ENCODE measurements around the gene C2CD2. TPM values are rescaled to one million over a fixed set of nuclear protein-coding genes. Genes with fewer than 3 reads are reported as not detected.

The C2CD2 gene
- total and polyA plus RNA-seq, 2 donors, result 8.9 to 11.3 TPM

GRCh38 chr21:41971891-41972290, 18.1 kb upstream of the C2CD2 start:
- no peak overlapping the region for H3K27ac ChIP-seq (ENCODE audit: low read depth in 1 of 2, low read length in 1 of 2)
- WGBS, result 95% methylated on average over 6 of the region's 6 CpGs

GRCh38 chr21:41970751-41971653, 17.2 kb upstream of the C2CD2 start:
- peaks cover 0 to 23% of the 10 kb centered on the region in 2 donors for H3K9me3 ChIP-seq (ENCODE audit: control insufficient read depth in 2 of 2, insufficient read depth in 1 of 2, low read length in 1 of 2)
- WGBS, result 91% methylated on average over 20 of the region's 20 CpGs
- no peak overlapping the region for H3K4me3 ChIP-seq (ENCODE audit: low read length in 2 of 2)
- H3K27me3 ChIP-seq (ENCODE audit: control insufficient read depth in 2 of 2, insufficient read depth in 1 of 2, low read length in 1 of 2), result no peaks in the 10 kb centered on the region
- DNase-seq (ENCODE audit: low read depth in 6 of 9, low spot score in 9 of 9), result no peak
- no peaks in the 10 kb centered on the region for H3K36me3 ChIP-seq (ENCODE audit: control insufficient read depth in 2 of 2, insufficient read depth in 2 of 2, low read length in 1 of 2)
- H3K4me1 ChIP-seq (ENCODE audit: control insufficient read depth in 2 of 2, insufficient read depth in 2 of 2, low read length in 2 of 2), result peaks cover 5 to 25% of the 10 kb centered on the region in 2 donors
- no peak overlapping the region for H3K27ac ChIP-seq (ENCODE audit: low read depth in 1 of 2, low read length in 1 of 2)

More at GRCh38 chr21:41971891-41972290, 18.1 kb upstream of the C2CD2 start:
- H3K4me3 ChIP-seq (ENCODE audit: low read length in 2 of 2), result no peak overlapping the region
- peaks cover 0 to 23% of the 10 kb centered on the region in 2 donors for H3K9me3 ChIP-seq (ENCODE audit: control insufficient read depth in 2 of 2, insufficient read depth in 1 of 2, low read length in 1 of 2)
- H3K27me3 ChIP-seq (ENCODE audit: control insufficient read depth in 2 of 2, insufficient read depth in 1 of 2, low read length in 1 of 2), result no peaks in the 10 kb centered on the region
- no peak for DNase-seq (ENCODE audit: low read depth in 6 of 9, low spot score in 9 of 9)
- H3K4me1 ChIP-seq (ENCODE audit: control insufficient read depth in 2 of 2, insufficient read depth in 2 of 2, low read length in 2 of 2), result peaks cover 5 to 25% of the 10 kb centered on the region in 2 donors
- H3K36me3 ChIP-seq (ENCODE audit: control insufficient read depth in 2 of 2, insufficient read depth in 2 of 2, low read length in 1 of 2), result no peaks in the 10 kb centered on the region

- Histone ChIP-seq H3K36me3 (ENCODE audit: control insufficient read depth in 2 of 2, insufficient read depth in 2 of 2, low read length in 1 of 2) (no peaks in the 10 kb centered on the region), H3K27ac (ENCODE audit: low read depth in 1 of 2, low read length in 1 of 2) (no peak overlapping the region), H3K27me3 (ENCODE audit: control insufficient read depth in 2 of 2, insufficient read depth in 1 of 2, low read length in 1 of 2) (no peaks in the 10 kb centered on the region), H3K9me3 (ENCODE audit: control insufficient read depth in 2 of 2, insufficient read depth in 1 of 2, low read length in 1 of 2) (peaks cover 0 to 23% of the 10 kb centered on the region in 2 donors), H3K4me3 (ENCODE audit: low read length in 2 of 2) (no peak overlapping the region), H3K4me1 (ENCODE audit: control insufficient read depth in 2 of 2, insufficient read depth in 2 of 2, low read length in 2 of 2) (peaks cover 5 to 25% of the 10 kb centered on the region in 2 donors)
- 96% methylated on average over 5 of the region's 5 CpGs for WGBS
- no peak for DNase-seq (ENCODE audit: low read depth in 6 of 9, low spot score in 9 of 9)
Observed at GRCh38 chr21:41970106-41970391, 16.2 kb upstream of the C2CD2 start.

- H3K27me3 ChIP-seq (ENCODE audit: control insufficient read depth in 2 of 2, insufficient read depth in 1 of 2, low read length in 1 of 2), result no peaks in the 10 kb centered on the region
- no peak overlapping the region for H3K27ac ChIP-seq (ENCODE audit: low read depth in 1 of 2, low read length in 1 of 2)
- H3K9me3 ChIP-seq (ENCODE audit: control insufficient read depth in 2 of 2, insufficient read depth in 1 of 2, low read length in 1 of 2), result peaks cover 0 to 12% of the 10 kb centered on the region in 2 donors
- H3K4me3 ChIP-seq (ENCODE audit: low read length in 2 of 2), result no peak overlapping the region
- DNase-seq (ENCODE audit: low read depth in 6 of 9, low spot score in 9 of 9), result no peak
- H3K4me1 ChIP-seq (ENCODE audit: control insufficient read depth in 2 of 2, insufficient read depth in 2 of 2, low read length in 2 of 2), result peaks cover 0 to 10% of the 10 kb centered on the region in 2 donors
- 94% methylated on average over 4 of the region's 4 CpGs for WGBS
- H3K36me3 ChIP-seq (ENCODE audit: control insufficient read depth in 2 of 2, insufficient read depth in 2 of 2, low read length in 1 of 2), result no peaks in the 10 kb centered on the region
Observed at GRCh38 chr21:41967708-41968107, 13.9 kb upstream of the C2CD2 start.

- Histone ChIP-seq H3K27ac (ENCODE audit: low read depth in 1 of 2, low read length in 1 of 2) (no peak overlapping the region), H3K27me3 (ENCODE audit: control insufficient read depth in 2 of 2, insufficient read depth in 1 of 2, low read length in 1 of 2) (no peaks in the 10 kb centered on the region), H3K4me3 (ENCODE audit: low read length in 2 of 2) (no peak overlapping the region), H3K36me3 (ENCODE audit: control insufficient read depth in 2 of 2, insufficient read depth in 2 of 2, low read length in 1 of 2) (no peaks in the 10 kb centered on the region), H3K9me3 (ENCODE audit: control insufficient read depth in 2 of 2, insufficient read depth in 1 of 2, low read length in 1 of 2) (peaks cover 0 to 9% of the 10 kb centered on the region in 2 donors), H3K4me1 (ENCODE audit: control insufficient read depth in 2 of 2, insufficient read depth in 2 of 2, low read length in 2 of 2) (peaks cover 0 to 13% of the 10 kb centered on the region in 2 donors)
- no peak for DNase-seq (ENCODE audit: low read depth in 6 of 9, low spot score in 9 of 9)
- 96% methylated on average over 10 of the region's 10 CpGs for WGBS
Observed at GRCh38 chr21:41966872-41967621, 13.2 kb upstream of the C2CD2 start.

- Histone ChIP-seq H3K4me1 (ENCODE audit: control insufficient read depth in 2 of 2, insufficient read depth in 2 of 2, low read length in 2 of 2) (peaks cover 0 to 21% of the 10 kb centered on the region in 2 donors), H3K27ac (ENCODE audit: low read depth in 1 of 2, low read length in 1 of 2) (no peak overlapping the region), H3K4me3 (ENCODE audit: low read length in 2 of 2) (no peak overlapping the region), H3K9me3 (ENCODE audit: control insufficient read depth in 2 of 2, insufficient read depth in 1 of 2, low read length in 1 of 2) (peaks cover 0 to 9% of the 10 kb centered on the region in 2 donors), H3K27me3 (ENCODE audit: control insufficient read depth in 2 of 2, insufficient read depth in 1 of 2, low read length in 1 of 2) (no peaks in the 10 kb centered on the region), H3K36me3 (ENCODE audit: control insufficient read depth in 2 of 2, insufficient read depth in 2 of 2, low read length in 1 of 2) (no peaks in the 10 kb centered on the region)
- DNase-seq (ENCODE audit: low read depth in 6 of 9, low spot score in 9 of 9), result no peak
- WGBS, result 95% methylated on average over 11 of the region's 11 CpGs
Observed at GRCh38 chr21:41966041-41966833, 12.4 kb upstream of the C2CD2 start.

GRCh38 chr21:41965461-41966013, 11.7 kb upstream of the C2CD2 start:
- DNase-seq (ENCODE audit: low read depth in 6 of 9, low spot score in 9 of 9), result no peak
- Histone ChIP-seq H3K27ac (ENCODE audit: low read depth in 1 of 2, low read length in 1 of 2) (no peak overlapping the region), H3K4me3 (ENCODE audit: low read length in 2 of 2) (no peak overlapping the region), H3K4me1 (ENCODE audit: control insufficient read depth in 2 of 2, insufficient read depth in 2 of 2, low read length in 2 of 2) (peaks cover 0 to 19% of the 10 kb centered on the region in 2 donors), H3K36me3 (ENCODE audit: control insufficient read depth in 2 of 2, insufficient read depth in 2 of 2, low read length in 1 of 2) (no peaks in the 10 kb centered on the region), H3K9me3 (ENCODE audit: control insufficient read depth in 2 of 2, insufficient read depth in 1 of 2, low read length in 1 of 2) (peaks cover 0 to 2% of the 10 kb centered on the region in 2 donors), H3K27me3 (ENCODE audit: control insufficient read depth in 2 of 2, insufficient read depth in 1 of 2, low read length in 1 of 2) (no peaks in the 10 kb centered on the region)
- 94% methylated on average over 10 of the region's 10 CpGs for WGBS

- Histone ChIP-seq H3K36me3 (ENCODE audit: control insufficient read depth in 2 of 2, insufficient read depth in 2 of 2, low read length in 1 of 2) (no peaks in the 10 kb centered on the region), H3K27me3 (ENCODE audit: control insufficient read depth in 2 of 2, insufficient read depth in 1 of 2, low read length in 1 of 2) (no peaks in the 10 kb centered on the region), H3K27ac (ENCODE audit: low read depth in 1 of 2, low read length in 1 of 2) (no peak overlapping the region), H3K4me1 (ENCODE audit: control insufficient read depth in 2 of 2, insufficient read depth in 2 of 2, low read length in 2 of 2) (peaks cover 0 to 19% of the 10 kb centered on the region in 2 donors), H3K4me3 (ENCODE audit: low read length in 2 of 2) (no peak overlapping the region), H3K9me3 (ENCODE audit: control insufficient read depth in 2 of 2, insufficient read depth in 1 of 2, low read length in 1 of 2) (no peaks in the 10 kb centered on the region)
- no peak for DNase-seq (ENCODE audit: low read depth in 6 of 9, low spot score in 9 of 9)
- whole genome bisulfite sequencing, result 97% methylated on average over 5 of the region's 5 CpGs
Observed at GRCh38 chr21:41965045-41965444, 11.2 kb upstream of the C2CD2 start.
